Measurements from ENCODE around the gene GNAT1.

The GNAT1 gene

GRCh38 chr3:50203809-50204803 is 12.7 kb downstream of the GNAT1 start:
- Mint-ChIP-seq H3K4me1 (peaks cover 47% of the 10 kb centered on the region), H3K27ac (no peak overlapping the region), H3K9me3 (no peaks in the 10 kb centered on the region), H3K36me3 (ENCODE audit: low read depth) (no peaks in the 10 kb centered on the region), H3K27me3 (ENCODE audit: low read depth, poor library complexity) (peaks cover 28% of the 10 kb centered on the region), H3K4me3 (peak overlapping the region; percentile 49)
- no peak for DNase-seq
- no peak for TF ChIP-seq CTCF (IDR thresholded peaks at IDR 0.05)

DNA sequence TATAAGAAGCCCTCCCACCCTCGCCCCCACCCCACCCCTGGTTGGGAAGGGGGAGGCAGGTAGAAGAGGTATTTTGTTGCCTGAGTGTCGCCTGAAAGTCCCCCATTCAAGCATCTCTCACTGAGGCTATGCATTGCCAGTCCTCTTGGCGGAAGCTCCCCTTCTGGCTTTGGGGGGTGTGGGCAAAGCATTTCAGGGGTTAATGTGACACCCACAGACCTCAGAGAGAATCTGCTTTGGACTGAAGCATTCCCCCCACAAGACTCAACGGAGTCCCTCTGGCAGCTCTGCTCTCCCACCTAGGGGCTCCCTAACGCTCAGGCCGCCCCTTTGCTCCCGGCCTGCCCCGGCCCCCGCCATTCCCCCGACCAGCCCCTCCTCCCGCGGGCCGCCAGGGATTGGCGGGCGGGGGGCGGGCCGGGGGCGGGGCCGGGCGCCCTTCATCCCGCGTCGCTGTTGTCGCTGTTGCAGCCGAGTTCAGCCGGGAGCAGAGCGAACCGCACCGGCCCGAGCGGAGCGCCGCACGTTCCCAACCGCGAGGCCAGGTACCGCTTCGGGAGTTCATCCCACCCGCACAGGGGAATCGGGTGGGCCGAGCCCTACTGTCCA is 13.5 kb downstream of the GNAT1 start, which contains the start of gene SLC38A3:
Gene SLC38A3 (plus strand): TSS at position 468 of the 609 bp plus-strand sequence. CDS start 8,929 bp downstream, outside the sequence.
- Mint-ChIP-seq H3K4me1 (peaks cover 47% of the 10 kb centered on the region), H3K4me3 (peak within 1 kb of the TSS; percentile 77), H3K9me3 (no peaks in the 10 kb centered on the region), H3K36me3 (ENCODE audit: low read depth) (no peaks in the 10 kb centered on the region), H3K27me3 (ENCODE audit: low read depth, poor library complexity) (peaks cover 28% of the 10 kb centered on the region), H3K27ac (no peak within 1 kb of the TSS)
- DNase-seq = peak; percentile 82
- no peak for TF ChIP-seq CTCF (IDR thresholded peaks at IDR 0.05)

DNA sequence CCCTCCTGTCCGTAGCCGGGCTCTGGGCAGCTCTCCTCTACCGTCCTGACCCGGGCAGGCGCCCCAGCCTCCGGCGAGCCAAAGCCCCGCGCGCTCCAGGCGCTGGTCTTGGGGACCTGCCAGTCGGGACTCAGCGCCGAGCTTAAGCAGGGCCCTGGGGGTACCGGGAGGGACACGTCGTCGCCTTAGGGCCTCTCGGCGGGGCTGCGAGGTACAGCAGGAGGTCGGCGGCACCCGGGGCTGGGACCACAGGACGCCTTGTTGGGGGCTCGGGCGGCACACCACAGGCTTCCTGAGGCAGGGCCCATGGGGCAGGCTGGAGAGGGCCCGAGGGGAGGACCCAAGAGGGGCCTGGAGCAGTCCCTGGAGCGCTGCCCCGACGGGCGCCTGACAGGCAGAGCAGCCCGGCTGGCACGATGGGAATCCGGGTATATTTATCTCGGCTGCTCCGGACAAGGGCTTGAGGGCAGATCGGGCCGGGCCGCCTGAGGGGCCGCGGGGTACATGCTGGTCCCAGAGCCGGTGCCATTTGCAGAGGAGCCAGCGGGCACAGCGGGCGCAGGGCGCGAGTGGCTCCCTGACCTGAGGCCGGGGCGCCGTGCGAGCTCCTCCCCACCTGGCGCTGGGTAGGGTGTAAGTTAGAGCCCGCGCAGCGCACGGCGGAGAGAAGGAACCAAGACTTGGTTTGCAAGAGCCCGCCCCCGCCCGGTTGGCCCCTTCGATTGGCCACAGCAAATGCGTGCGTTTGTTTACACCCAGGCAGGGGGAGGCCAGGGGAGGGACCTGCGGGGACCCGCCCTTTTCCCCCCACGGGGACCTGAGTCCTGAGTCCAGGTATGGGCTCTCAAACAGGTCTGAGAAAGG is 14.2 kb downstream of the GNAT1 start:
- H3K27me3 Mint-ChIP-seq (ENCODE audit: low read depth, poor library complexity) = peaks cover 28% of the 10 kb centered on the region
- H3K4me1 Mint-ChIP-seq = peaks cover 46% of the 10 kb centered on the region
- TF ChIP-seq CTCF (IDR thresholded peaks at IDR 0.05) = no peak
- no peaks in the 10 kb centered on the region for H3K36me3 Mint-ChIP-seq (ENCODE audit: low read depth)
- DNase-seq = peak; percentile 63
- H3K27ac Mint-ChIP-seq = no peak overlapping the region
- no peaks in the 10 kb centered on the region for H3K9me3 Mint-ChIP-seq
- peak overlapping the region; percentile 77 for H3K4me3 Mint-ChIP-seq

DNA sequence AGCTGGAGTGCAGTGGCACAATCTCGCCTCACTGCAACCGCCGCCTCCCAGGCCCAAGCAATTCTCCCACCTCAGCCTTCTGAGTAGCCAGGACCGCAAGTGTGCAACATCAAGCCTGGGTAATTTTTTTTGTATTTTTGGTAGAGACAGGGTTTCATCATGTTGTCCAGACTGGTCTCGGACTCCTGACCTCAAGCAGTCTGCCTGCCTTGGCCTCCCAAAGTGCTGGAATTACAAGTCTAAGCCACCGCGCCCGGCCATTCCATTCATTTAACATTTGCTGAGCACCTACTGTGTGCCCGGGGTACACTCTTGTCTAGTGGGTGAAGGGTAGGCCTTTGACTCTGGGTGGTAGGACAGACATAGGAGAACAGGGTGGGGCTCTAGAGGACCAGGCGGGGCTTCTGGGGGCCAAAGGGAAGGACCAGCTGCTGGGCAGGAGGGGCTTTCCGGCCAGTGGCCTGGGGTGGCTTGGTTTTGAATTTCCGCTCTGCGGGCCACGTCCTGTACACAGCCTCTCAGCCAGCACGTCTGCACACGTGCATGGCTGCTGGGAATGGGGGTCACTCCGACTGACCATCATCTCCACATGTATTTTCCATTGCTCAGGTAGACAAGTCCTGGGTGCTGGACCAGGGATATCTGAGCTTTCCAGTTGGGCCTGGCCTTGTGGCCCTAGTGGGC is 16.1 kb downstream of the GNAT1 start:
- Mint-ChIP-seq H3K4me1 (peaks cover 39% of the 10 kb centered on the region), H3K36me3 (ENCODE audit: low read depth) (no peaks in the 10 kb centered on the region), H3K27ac (no peak overlapping the region), H3K4me3 (no peak overlapping the region), H3K9me3 (no peaks in the 10 kb centered on the region), H3K27me3 (ENCODE audit: low read depth, poor library complexity) (peaks cover 28% of the 10 kb centered on the region)
- no peak for TF ChIP-seq CTCF (IDR thresholded peaks at IDR 0.05)
- DNase-seq = no peak

GRCh38 chr3:50208677-50209344 is 17.4 kb downstream of the GNAT1 start:
- no peak overlapping the region for H3K27ac Mint-ChIP-seq
- H3K27me3 Mint-ChIP-seq (ENCODE audit: low read depth, poor library complexity) = peaks cover 28% of the 10 kb centered on the region
- no peak for DNase-seq
- H3K4me1 Mint-ChIP-seq = peaks cover 28% of the 10 kb centered on the region
- no peak for TF ChIP-seq CTCF (IDR thresholded peaks at IDR 0.05)
- no peak overlapping the region for H3K4me3 Mint-ChIP-seq
- H3K9me3 Mint-ChIP-seq = no peaks in the 10 kb centered on the region
- no peaks in the 10 kb centered on the region for H3K36me3 Mint-ChIP-seq (ENCODE audit: low read depth)
